T-helper 1 cell treated with Interleukin-12 subunit alpha and Interleukin-12 subunit beta and Interleukin-4 antibody, amounts not matched to agents 30 μg/mL and 1 μg/mL, for 36 hours (primary cell): ENCODE results near the gene CD34.
A peak's percentile ranks its signal among the peaks of the same experiment; 100 is the strongest.
"Not testable (repeated sequence)": the region's sequence is repeated elsewhere in the genome, so short reads cannot be mapped to it uniquely, and the experiment has no call there.

Source experiments
- H3K27ac Mint-ChIP-seq: one replicate; pipeline ENCODE4 v1.8.0; 2021; ENCODE audit warnings: mild to moderate bottlenecking, mixed read lengths
- H3K27me3 Mint-ChIP-seq: one replicate; pipeline ENCODE4 v1.8.0; 2021; ENCODE audit warnings: low read depth, mixed read lengths
- H3K36me3 Mint-ChIP-seq: one replicate; pipeline ENCODE4 v1.8.0; 2021; ENCODE audit warnings: low read depth, mixed read lengths
- H3K4me1 Mint-ChIP-seq: one replicate; pipeline ENCODE4 v1.8.0; 2021; ENCODE audit warnings: low read depth, mixed read lengths
- H3K4me3 Mint-ChIP-seq: one replicate; pipeline ENCODE4 v1.8.0; 2021; ENCODE audit warnings: mild to moderate bottlenecking, moderate library complexity, mixed read lengths
- H3K9me3 Mint-ChIP-seq: one replicate; pipeline ENCODE4 v1.8.0; 2021; ENCODE audit warnings: mixed read lengths

Gene CD34

DNA sequence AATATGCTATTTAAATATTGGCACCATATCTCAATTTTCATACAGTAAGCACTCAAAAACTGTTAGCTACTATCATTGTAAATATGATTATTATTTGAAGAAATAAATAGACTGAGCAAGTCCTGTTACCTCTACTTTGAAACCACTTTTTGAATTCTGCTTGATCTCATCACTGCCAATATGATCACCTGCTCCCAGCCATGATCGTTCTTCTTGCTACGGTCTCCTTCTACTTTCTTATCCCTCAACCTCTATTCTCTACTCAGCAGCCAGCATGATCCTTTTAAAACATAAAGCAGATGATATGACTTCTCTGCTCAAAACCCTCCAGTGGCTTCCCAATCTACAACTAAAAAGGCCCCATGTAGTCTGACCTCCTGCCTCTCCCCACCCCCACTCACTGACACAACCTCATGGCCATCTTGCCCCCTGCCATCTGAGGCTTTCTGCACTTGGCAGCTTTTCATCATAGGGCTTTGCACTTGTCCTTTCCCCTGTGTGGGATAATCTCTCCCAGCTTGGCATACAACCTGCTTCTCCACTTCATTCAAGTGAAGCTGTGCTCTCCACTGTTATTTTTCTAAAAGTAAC is 27.2 kb downstream of the CD34 start:
- peaks cover 2% of the 10 kb centered on the region for H3K36me3 Mint-ChIP-seq
- no peaks in the 10 kb centered on the region for H3K9me3 Mint-ChIP-seq
- H3K27me3 Mint-ChIP-seq = peaks cover 3% of the 10 kb centered on the region
- H3K4me1 Mint-ChIP-seq = peaks cover 41% of the 10 kb centered on the region
- H3K4me3 Mint-ChIP-seq = peak overlapping the region; percentile 87
- H3K27ac Mint-ChIP-seq = peak overlapping the region; percentile 97

DNA sequence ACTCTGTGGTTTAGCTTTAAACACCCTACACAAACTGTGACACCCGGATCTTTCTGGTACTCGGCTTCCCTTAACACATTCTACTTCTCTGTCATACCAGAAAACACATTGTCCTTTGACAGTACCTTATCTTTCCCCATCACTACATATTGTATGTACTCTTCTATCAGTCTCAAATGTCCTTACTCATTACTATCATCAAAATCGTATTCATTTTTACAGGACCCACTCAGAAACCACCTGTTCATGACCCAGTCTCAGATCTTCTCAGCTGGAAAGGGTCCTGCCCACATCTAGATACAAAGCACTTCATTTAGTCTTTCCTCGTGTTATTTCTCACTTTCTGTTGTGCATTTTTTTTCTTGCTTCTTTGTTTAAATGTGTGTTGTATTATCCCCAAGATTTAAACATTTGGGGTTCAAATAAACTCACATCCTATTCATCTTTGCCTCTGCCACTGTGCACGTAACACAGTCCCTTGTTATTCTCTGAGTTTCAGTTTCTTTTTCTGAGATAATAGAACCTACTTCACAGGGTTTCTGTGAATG is 27.7 kb downstream of the CD34 start:
- H3K9me3 Mint-ChIP-seq = no peaks in the 10 kb centered on the region
- peaks cover 41% of the 10 kb centered on the region for H3K4me1 Mint-ChIP-seq
- peak overlapping the region; percentile 97 for H3K27ac Mint-ChIP-seq
- peak overlapping the region; percentile 87 for H3K4me3 Mint-ChIP-seq
- peaks cover 2% of the 10 kb centered on the region for H3K36me3 Mint-ChIP-seq
- H3K27me3 Mint-ChIP-seq = no peaks in the 10 kb centered on the region

DNA sequence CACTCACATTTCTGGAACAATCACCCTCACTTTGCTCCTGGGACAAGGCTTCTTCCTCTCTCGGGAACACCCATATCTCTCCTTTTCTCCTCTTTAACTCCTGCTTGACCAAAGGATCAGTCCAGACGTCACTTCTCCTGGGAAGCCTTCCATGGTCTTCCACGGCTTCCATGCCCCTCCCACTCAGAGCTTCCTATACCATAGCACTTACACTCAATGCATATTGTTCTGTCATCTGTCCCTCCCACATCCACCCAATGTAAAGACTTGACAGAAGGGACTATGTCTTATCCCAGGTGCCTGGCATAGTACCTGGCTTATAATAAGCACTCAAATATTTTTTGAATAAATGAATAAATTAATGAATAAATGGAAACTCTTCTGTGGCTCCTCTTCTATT is 28.2 kb downstream of the CD34 start:
- H3K36me3 Mint-ChIP-seq = peaks cover 2% of the 10 kb centered on the region

DNA sequence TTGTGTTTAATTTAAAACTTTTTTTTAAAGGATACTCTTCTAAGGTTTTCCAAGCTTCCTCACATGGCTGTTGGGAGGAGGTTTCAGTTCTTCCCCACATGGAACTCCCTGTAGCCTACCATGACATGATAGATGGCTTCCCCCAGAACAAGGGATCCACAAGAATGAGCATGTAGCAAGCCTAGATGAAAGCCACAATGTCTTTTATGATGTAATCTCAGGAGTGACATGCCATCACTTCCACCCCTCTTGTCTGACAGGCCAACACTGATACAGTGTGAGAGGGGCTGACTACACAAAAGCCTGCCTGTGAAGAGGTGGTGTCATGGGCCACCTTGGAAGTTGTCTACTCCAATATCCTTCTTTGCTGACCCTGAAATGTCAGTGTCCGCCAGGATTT is 32.0 kb downstream of the CD34 start:
- Mint-ChIP-seq H3K27ac (no peak overlapping the region), H3K9me3 (no peaks in the 10 kb centered on the region), H3K36me3 (no peaks in the 10 kb centered on the region), H3K4me3 (no peak overlapping the region), H3K4me1 (peaks cover 40% of the 10 kb centered on the region), H3K27me3 (no peaks in the 10 kb centered on the region)

More for the DNA sequence above, 28.2 kb downstream of the CD34 start:
- Mint-ChIP-seq H3K27ac (peak overlapping the region; percentile 97), H3K9me3 (no peaks in the 10 kb centered on the region), H3K4me1 (peaks cover 41% of the 10 kb centered on the region), H3K4me3 (peak overlapping the region; percentile 87), H3K27me3 (no peaks in the 10 kb centered on the region)

DNA sequence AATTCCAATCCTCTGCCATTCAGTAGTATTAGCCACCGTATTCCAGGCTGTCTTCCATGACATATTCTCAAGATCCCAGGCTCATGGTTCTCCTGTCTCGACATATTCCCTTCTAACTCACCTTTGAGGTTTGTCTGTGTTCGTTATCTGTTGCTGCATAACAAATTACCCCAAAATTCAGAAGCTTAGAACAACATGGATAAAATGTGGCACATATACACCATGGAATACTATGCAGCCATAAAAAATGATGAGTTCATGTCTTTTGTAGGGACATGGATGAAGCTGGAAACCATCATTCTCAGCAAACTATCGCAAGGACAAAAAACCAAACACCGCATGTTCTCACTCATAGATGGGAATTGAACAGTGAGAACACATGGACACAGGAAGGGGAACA is 33.0 kb downstream of the CD34 start:
- H3K9me3 Mint-ChIP-seq, H3K36me3 Mint-ChIP-seq, H3K27ac Mint-ChIP-seq, H3K4me3 Mint-ChIP-seq, H3K27me3 Mint-ChIP-seq: not testable (repeated sequence)
- peaks cover 41% of the 10 kb centered on the region for H3K4me1 Mint-ChIP-seq

DNA sequence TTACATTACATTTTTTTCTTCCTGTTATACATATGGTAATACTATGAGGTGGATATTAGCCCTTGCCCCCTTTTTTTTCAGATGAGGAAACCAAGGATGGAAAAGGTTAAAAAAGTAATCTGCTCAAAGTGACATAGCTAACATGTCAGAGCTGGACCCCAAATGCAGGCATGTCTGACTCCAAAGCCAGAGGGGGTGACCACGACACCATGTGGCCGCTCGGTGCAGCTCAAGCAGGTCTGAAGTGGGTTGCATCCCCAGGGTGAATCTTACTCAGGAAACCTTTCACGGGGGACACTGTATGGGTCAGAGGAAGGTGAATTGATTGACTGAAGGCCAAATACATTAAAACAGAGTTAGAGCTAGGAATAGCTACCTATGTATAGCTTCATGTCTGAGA is 34.8 kb downstream of the CD34 start:
- Mint-ChIP-seq H3K9me3 (no peaks in the 10 kb centered on the region), H3K27me3 (no peaks in the 10 kb centered on the region), H3K4me1 (peaks cover 44% of the 10 kb centered on the region), H3K27ac (no peak overlapping the region), H3K4me3 (no peak overlapping the region), H3K36me3 (no peaks in the 10 kb centered on the region)

DNA sequence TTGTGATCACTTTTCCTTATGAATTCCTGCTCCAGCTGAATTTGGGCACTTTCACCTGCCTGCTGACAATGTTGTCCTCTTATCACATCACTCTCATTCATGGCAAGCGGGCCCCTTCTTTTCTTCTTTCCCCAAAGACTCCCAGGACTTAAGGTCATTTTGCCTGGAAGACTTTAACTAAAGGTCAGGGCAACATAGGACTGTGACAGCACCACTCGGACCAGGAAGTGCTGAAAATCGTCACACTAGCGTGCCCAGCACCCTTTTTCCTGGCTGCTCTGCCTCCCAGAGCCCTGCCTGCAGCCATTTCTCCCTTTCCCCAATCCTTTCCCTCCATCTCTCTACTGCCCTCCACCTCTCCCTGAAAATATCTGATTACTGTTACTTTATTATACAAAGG is 35.4 kb downstream of the CD34 start:
- Mint-ChIP-seq H3K4me1 (peaks cover 50% of the 10 kb centered on the region), H3K36me3 (no peaks in the 10 kb centered on the region), H3K9me3 (no peaks in the 10 kb centered on the region), H3K27me3 (no peaks in the 10 kb centered on the region), H3K4me3 (no peak overlapping the region), H3K27ac (peak overlapping the region; percentile 63)

DNA sequence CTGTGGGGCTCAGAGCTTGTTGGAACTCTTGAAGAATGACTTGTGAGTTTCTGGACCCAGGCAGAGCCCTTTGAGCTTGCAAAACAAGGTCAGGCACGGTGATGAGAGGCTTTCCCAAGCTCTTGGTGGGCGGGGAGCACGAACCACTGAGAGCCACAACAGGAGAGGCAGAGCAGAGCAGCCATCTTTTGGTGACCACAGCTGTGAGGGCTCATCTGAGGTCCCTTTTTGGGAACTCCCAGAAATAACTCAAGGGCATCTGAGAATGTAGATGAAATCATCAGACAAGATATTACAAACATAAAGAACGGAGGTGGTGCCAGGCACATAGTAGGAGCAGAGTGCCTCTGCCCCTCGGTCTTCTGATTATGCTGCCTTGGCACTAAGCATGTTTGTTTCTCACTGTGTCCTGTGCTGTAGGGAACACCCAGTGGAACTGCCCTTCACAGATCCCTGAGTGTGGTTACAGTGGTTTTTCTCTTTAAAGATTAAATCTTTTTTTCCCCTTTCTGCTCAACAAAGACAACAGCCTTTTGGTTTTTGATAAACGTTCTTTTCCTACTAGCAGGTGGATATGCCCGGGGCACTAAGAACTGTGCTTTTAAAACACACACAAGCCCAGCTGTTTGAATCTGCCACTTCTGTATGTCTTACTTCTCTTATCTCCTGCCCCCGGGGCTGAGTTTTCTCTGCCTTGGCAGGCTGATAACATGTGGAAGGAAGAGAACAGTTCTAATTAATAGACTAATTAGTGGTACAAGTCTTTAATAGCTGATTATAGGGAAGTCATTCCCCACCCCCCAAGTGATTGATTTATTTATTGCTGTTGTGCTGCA is 37.7 kb downstream of the CD34 start:
- H3K36me3 Mint-ChIP-seq = peaks cover 1% of the 10 kb centered on the region
- H3K9me3 Mint-ChIP-seq = no peaks in the 10 kb centered on the region
- peak overlapping the region; percentile 65 for H3K4me3 Mint-ChIP-seq
- H3K27me3 Mint-ChIP-seq = no peaks in the 10 kb centered on the region
- H3K4me1 Mint-ChIP-seq = peaks cover 53% of the 10 kb centered on the region
- H3K27ac Mint-ChIP-seq = peak overlapping the region; percentile 84

DNA sequence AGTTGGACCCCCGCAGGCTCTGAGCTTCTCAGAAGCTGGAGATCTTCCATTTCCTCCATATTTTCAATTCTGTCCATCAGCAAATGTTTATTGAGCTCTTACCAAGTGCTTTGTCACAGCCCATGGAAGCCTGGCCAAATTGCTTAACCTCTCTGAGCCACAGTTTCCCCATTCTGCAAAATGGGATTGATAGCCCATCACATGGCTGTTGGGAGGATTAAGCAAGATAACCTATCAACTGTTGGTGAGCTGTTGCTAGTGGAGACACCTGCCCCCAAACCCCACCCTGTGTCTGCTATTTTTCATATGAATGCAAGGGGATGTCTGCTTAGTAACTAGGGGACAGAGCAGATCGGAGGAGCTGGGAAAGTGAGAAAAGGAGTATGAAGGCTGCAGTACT is 38.3 kb downstream of the CD34 start:
- no peaks in the 10 kb centered on the region for H3K27me3 Mint-ChIP-seq
- H3K4me3 Mint-ChIP-seq = peak overlapping the region; percentile 65
- peak overlapping the region; percentile 84 for H3K27ac Mint-ChIP-seq
- peaks cover 6% of the 10 kb centered on the region for H3K36me3 Mint-ChIP-seq
- peaks cover 55% of the 10 kb centered on the region for H3K4me1 Mint-ChIP-seq
- no peaks in the 10 kb centered on the region for H3K9me3 Mint-ChIP-seq

DNA sequence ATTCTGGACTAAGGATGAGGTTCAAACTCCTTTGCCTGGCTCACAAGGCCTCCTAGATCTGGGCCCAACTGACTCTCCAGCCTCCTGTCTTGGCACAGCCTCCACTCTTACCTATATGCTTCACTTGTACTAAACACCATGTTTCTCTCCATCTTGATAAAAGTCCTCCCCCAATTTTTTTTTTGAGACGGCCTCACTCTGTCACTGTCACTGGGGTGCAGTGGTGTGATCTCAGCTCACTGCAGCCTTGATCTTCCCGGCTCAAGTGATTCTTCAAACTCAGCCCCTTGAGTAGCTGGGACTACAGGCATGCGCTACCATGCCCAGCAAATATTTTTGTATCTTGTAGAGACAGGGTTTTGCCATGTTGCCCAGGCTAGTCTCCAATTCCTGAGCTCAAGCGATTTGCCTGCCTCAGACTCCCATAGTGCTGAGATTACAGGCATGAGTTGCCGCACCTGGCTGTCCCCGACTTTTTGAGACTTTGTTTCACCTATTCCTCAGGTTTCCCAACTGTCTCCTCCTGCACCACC is 39.7 kb downstream of the CD34 start:
- H3K27ac Mint-ChIP-seq = no peak overlapping the region
- H3K4me1 Mint-ChIP-seq = peaks cover 67% of the 10 kb centered on the region
- H3K9me3 Mint-ChIP-seq = no peaks in the 10 kb centered on the region
- peaks cover 18% of the 10 kb centered on the region for H3K36me3 Mint-ChIP-seq
- H3K27me3 Mint-ChIP-seq = no peaks in the 10 kb centered on the region
- H3K4me3 Mint-ChIP-seq = no peak overlapping the region

DNA sequence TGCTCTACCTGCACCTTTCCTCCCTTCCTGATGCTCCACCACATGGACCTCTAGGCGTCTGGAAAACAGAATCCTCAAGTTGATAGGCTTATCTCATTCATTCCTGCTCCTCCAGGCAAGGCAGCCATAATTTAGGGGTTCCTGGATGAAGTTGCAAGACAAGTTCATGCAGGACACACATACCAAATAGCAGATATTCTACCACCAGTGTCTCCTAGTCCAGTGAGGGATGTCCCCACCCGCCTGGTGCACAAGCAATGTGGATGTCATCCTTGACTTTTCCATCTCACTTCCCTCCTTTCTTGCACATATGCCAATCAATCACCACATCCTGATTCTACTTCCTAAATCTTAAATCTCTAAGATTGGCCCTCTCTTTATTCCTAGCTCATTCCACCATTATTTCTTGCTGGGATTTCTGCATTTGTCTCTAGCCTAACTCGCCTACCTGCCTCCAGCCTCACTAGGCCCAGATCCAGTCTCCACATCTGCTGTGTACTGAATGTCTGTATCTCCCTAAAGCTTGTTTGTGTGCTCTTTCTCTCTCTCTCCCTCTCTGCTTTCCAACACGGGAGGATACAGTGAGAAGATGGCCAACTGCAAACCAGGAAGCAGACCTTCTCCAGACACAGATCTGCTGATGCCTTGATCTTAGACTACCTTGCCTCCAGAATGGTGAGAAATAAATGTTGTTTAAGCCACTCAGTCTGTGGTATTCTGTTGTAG is 40.5 kb downstream of the CD34 start:
- Mint-ChIP-seq H3K27me3 (no peaks in the 10 kb centered on the region), H3K27ac (peak overlapping the region; percentile 77), H3K36me3 (peaks cover 24% of the 10 kb centered on the region), H3K9me3 (no peaks in the 10 kb centered on the region), H3K4me1 (peaks cover 66% of the 10 kb centered on the region), H3K4me3 (peak overlapping the region; percentile 84)

DNA sequence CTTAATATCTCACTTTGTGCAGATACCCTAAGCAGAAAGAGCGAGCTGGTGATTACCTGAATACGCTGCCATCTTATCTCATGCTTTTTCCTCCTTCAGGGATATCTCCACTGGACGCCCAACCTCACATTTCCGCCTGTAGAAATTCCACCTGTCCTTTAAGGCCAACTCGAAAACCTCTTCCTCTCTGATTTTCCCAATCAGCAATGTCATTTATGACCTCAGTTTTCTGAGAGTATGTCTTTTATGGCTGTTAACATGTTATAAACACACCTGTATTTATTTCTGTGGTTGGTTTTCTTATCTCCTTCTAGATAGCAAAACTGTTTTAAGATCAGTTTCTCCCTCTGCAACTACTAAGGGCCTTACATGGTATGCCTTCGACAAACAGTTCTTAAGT is 41.1 kb downstream of the CD34 start:
- Mint-ChIP-seq H3K36me3 (peaks cover 28% of the 10 kb centered on the region), H3K27me3 (no peaks in the 10 kb centered on the region), H3K4me3 (peak overlapping the region; percentile 84), H3K4me1 (peaks cover 70% of the 10 kb centered on the region), H3K27ac (peak overlapping the region; percentile 77), H3K9me3 (no peaks in the 10 kb centered on the region)

DNA sequence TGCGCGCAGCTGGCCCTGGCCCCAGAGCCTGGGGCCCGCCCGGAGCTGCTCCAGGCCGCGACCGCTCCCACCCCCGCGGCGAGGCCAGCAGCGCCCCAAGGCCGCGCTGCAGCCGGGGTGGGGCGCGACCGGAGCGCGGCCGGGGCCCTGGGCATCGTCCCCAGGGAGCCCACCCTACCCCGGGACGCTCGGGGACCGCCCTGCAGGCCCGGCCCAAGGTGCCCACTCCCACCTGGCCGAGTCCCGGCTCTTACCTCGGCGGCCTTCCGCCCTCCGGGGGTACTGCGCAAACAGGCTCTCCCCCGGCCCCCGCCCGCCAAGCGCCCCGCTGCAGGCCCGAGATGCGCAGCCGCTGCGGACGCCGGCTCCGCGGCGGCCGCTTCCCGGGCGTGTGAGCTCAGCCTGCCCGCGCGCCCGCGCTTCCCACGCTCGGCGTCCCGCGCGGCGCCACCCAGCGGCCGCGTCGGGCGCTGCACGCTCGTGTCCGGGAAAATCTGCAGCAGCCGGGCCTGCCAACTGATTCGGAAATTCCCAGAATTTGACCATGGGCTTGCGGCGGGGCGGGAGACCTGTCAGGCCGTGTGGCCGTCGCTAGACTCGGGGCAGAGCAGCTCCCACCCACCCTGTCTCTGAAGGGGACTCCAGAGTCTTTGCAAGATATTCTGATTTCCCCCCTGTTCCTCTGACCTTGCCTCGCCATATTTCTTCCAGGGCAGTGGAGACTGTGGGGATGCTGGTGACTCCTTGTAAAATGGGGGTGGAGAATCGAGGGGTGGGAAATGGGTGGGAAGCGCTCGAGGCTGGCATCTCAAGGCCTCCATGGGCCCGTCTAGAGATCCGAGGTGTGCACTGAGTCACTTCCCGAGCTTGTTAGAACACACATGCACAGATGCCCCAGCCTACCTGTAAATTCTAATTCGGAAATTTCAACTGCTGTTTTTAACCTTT is 41.9 kb downstream of the CD34 start:
- Mint-ChIP-seq H3K36me3 (peaks cover 32% of the 10 kb centered on the region), H3K9me3 (no peaks in the 10 kb centered on the region), H3K27me3 (no peaks in the 10 kb centered on the region), H3K4me1 (peaks cover 73% of the 10 kb centered on the region), H3K4me3 (peak overlapping the region; percentile 93), H3K27ac (peak overlapping the region; percentile 93)
